NCI-H187 treated with DMSO at 0.1 percent for 48 hours (cell line): ENCODE measurements around the gene DBNL.

Source experiments
- DNase-seq: peaks from one replicate; lab custom pipeline; 2025; lab: John Stamatoyannopoulos, UW

DBNL gene

GRCh38 chr7:44100458-44101302 lies 56.2 kb downstream of the DBNL start:
- DNase-seq: no peak

- DNase-seq: no peak
Observed at GRCh38 chr7:44101303-44101965, 56.9 kb downstream of the DBNL start.

GRCh38 chr7:44101966-44102845 lies 57.7 kb downstream of the DBNL start:
- no peak for DNase-seq

- no peak for DNase-seq
Observed at GRCh38 chr7:44102846-44103565, 58.5 kb downstream of the DBNL start.

- no peak for DNase-seq
Observed at GRCh38 chr7:44103566-44103922, 59.0 kb downstream of the DBNL start.

GRCh38 chr7:44103923-44104859 lies 59.7 kb downstream of the DBNL start, which contains the start of gene AEBP1:
Gene AEBP1, plus strand, starts transcription at chr7:44104345. Its CDS starts 321 bp downstream, at chr7:44104666.
- DNase-seq: no peak

GRCh38 chr7:44104860-44105771 lies 60.6 kb downstream of the DBNL start:
- no peak for DNase-seq

GRCh38 chr7:44105832-44106231 lies 61.3 kb downstream of the DBNL start:
- no peak for DNase-seq

- no peak for DNase-seq
Observed at GRCh38 chr7:44106311-44107065, 62.0 kb downstream of the DBNL start.

- no peak for DNase-seq
Observed at GRCh38 chr7:44107116-44107960, 62.8 kb downstream of the DBNL start.

- no peak for DNase-seq
Observed at GRCh38 chr7:44107961-44108767, 63.7 kb downstream of the DBNL start.

- DNase-seq: no peak
Observed at GRCh38 chr7:44108768-44109750, 64.6 kb downstream of the DBNL start.

GRCh38 chr7:44109991-44110390 lies 65.5 kb downstream of the DBNL start:
- no peak for DNase-seq

- no peak for DNase-seq
Observed at GRCh38 chr7:44110719-44111635, 66.5 kb downstream of the DBNL start.
